HCT116 (cell line): ENCODE results near the gene IFT20. TPM values are rescaled to one million over a fixed set of nuclear protein-coding genes. Genes with fewer than 3 reads are reported as not detected.

Source experiments
- ATAC-seq: fragments of 200-7000 bp; cut with Tn5 transposase; 2 replicates; pipeline ENCODE4 v1.9.1; 2020; ENCODE audit warnings: mild to moderate bottlenecking, moderate library complexity
- BruUV-seq: library from RNA; stranded (reverse); fragments of 400-500 nt; replicated peaks from 2 replicates; lab custom pipeline; 2021; lab: Mats Ljungman, UMichigan
- CTCF ChIA-PET: fragments of 300-600 bp; sonication (Branson Sonifier 250); formaldehyde crosslinking; loops from one replicate; lab custom pipeline; 2021; ENCODE audit warnings: antibody characterized with exemption; lab: Charles Lee
- POLR2A ChIA-PET: fragments of 300-600, 350-600 bp; sonication (Branson Sonifier 250); formaldehyde crosslinking; loops from one replicate; lab custom pipeline; 2021; ENCODE audit warnings: antibody characterized with exemption; lab: Charles Lee
- RAD21 ChIA-PET, 2 experiments: fragments of 300-600 bp; sonication (Branson Sonifier 250); formaldehyde crosslinking; loops; one replicate each; lab custom pipeline; 2023; ENCODE audit warnings: low total read pairs in 2 of 2; ENCODE audit not compliant: uncharacterized antibody in 2 of 2, unreplicated experiment in 2 of 2, low non-redundant PET in 1 of 2; lab: Charles Lee
- DNase-seq: peaks from one replicate; pipeline ENCODE4 v3.0.0-alpha.2; 2010; ENCODE audit warnings: low read depth, low spot score
- H2AFZ ChIP-seq: fragments of 200-600 bp; shearing (Covaris generic), sonication (generic); 2 replicates; pipeline ENCODE4 v1.6.1; 2017; ENCODE audit warnings: low read depth, mixed run types, mixed read lengths, antibody characterized with exemption, low read length; ENCODE audit not compliant: poor library complexity, severe bottlenecking
- H3K27ac ChIP-seq: 2 replicates; pipeline ENCODE4 v1.5.1; 2012; ENCODE audit warnings: low read depth, low read length
- H3K27me3 ChIP-seq: fragments of 200-600 bp; sonication (generic); 2 replicates; pipeline ENCODE4 v1.6.1; 2016; ENCODE audit warnings: mixed run types, low read length, mixed read lengths; ENCODE audit not compliant: insufficient read depth
- H3K36me3 ChIP-seq, 2 experiments: fragments of 200-500 bp in 1 of 2; fragments of 200-600 bp in 1 of 2; sonication (Bioruptor generic) in 1 of 2; sonication (generic) in 1 of 2; 2 replicates each; pipeline versions ENCODE4 v1.5.1 to v1.6.1; 2014 to 2016; ENCODE audit warnings: low read length in 2 of 2, inconsistent platforms in 1 of 2, mixed read lengths in 1 of 2, mixed run types in 1 of 2; ENCODE audit not compliant: insufficient read depth in 2 of 2, control insufficient read depth in 1 of 2
- H3K4me1 ChIP-seq, 2 experiments: fragments of 200-600 bp in 1 of 2; sonication (generic) in 1 of 2; 2 replicates each; pipeline versions ENCODE4 v1.5.1 to v1.6.1; 2012 to 2017; ENCODE audit warnings: low read length in 2 of 2, inconsistent platforms in 1 of 2, mild to moderate bottlenecking in 1 of 2, mixed read lengths in 1 of 2, mixed run types in 1 of 2, moderate library complexity in 1 of 2; ENCODE audit not compliant: insufficient read depth in 2 of 2, control insufficient read depth in 1 of 2
- H3K4me2 ChIP-seq: fragments of 200-600 bp; sonication (generic); 2 replicates; pipeline ENCODE4 v1.6.1; 2017; ENCODE audit warnings: mixed run types, low read length, mixed read lengths
- H3K4me3 ChIP-seq, 2 experiments: fragments of 200-600 bp in 1 of 2; sonication (generic) in 1 of 2; replicated peaks in 1 of 2; 2 replicates each; pipeline ENCODE4 v1.5.1; 2011 to 2016; ENCODE audit warnings: low read length in 2 of 2, control low read depth in 1 of 2, low read depth in 1 of 2, mild to moderate bottlenecking in 1 of 2, mixed read lengths in 1 of 2, mixed run types in 1 of 2
- H3K79me2 ChIP-seq: fragments of 200-600 bp; sonication (generic); 2 replicates; pipeline ENCODE4 v1.6.1; 2017; ENCODE audit warnings: mild to moderate bottlenecking, mixed run types, low read length, moderate library complexity, mixed read lengths; ENCODE audit not compliant: insufficient read depth
- H3K9ac ChIP-seq: fragments of 200-600 bp; sonication (generic); 2 replicates; pipeline ENCODE4 v1.6.1; 2016; ENCODE audit warnings: low read length, mixed read lengths
- H3K9me2 ChIP-seq: fragments of 200-600 bp; sonication (generic), shearing (Covaris generic); 2 replicates; pipeline ENCODE4 v1.6.1; 2017; ENCODE audit warnings: mixed run types, mild to moderate bottlenecking, moderate library complexity; ENCODE audit not compliant: insufficient read depth
- H3K9me3 ChIP-seq, 2 experiments: fragments of 200-500 bp in 1 of 2; fragments of 200-600 bp in 1 of 2; sonication (Bioruptor generic) in 1 of 2; sonication (generic) in 1 of 2; 2 replicates each; pipeline ENCODE4 v1.6.1; 2014 to 2017; ENCODE audit warnings: low read length in 2 of 2, mixed read lengths in 2 of 2, inconsistent platforms in 1 of 2, low read depth in 1 of 2, mild to moderate bottlenecking in 1 of 2, mixed run types in 1 of 2, moderate library complexity in 1 of 2; ENCODE audit not compliant: control insufficient read depth in 1 of 2, insufficient read depth in 1 of 2
- H4K20me1 ChIP-seq: fragments of 200-600 bp; sonication (generic), shearing (Covaris generic); 2 replicates; pipeline ENCODE4 v1.6.1; 2017; ENCODE audit warnings: mixed run types, mild to moderate bottlenecking, moderate library complexity; ENCODE audit not compliant: insufficient read depth
- EGR1 ChIP-seq: IDR thresholded peaks from 2 replicates; pipeline ENCODE4 v1.6.1; 2012; ENCODE audit warnings: low read depth
- ELF1 ChIP-seq: IDR thresholded peaks from 2 replicates; pipeline ENCODE4 v1.6.1; 2012; ENCODE audit warnings: low read depth, borderline replicate concordance
- FOSL1 ChIP-seq: IDR thresholded peaks from 2 replicates; pipeline ENCODE4 v1.6.1; 2012; ENCODE audit warnings: low read depth
- MAX ChIP-seq: IDR thresholded peaks from 2 replicates; pipeline ENCODE4 v1.6.1; 2012
- POLR2A ChIP-seq: IDR thresholded peaks from 2 replicates; pipeline ENCODE4 v1.7.0; 2011; ENCODE audit warnings: borderline replicate concordance; ENCODE audit not compliant: insufficient read depth, insufficient read length; ENCODE audit errors: extremely low read depth
- POLR2AphosphoS5 ChIP-seq: IDR thresholded peaks from 2 replicates; pipeline ENCODE4 v1.6.1; 2011; ENCODE audit warnings: mild to moderate bottlenecking, low read depth, low read length, moderate library complexity
- SIN3A ChIP-seq: IDR thresholded peaks from 2 replicates; pipeline ENCODE4 v1.6.1; 2012; ENCODE audit warnings: low read depth
- TCF7L2 ChIP-seq: IDR thresholded peaks from 2 replicates; pipeline ENCODE4 v1.7.0; 2011; ENCODE audit warnings: borderline replicate concordance, inconsistent platforms; ENCODE audit not compliant: insufficient read depth, insufficient read length; ENCODE audit errors: extremely low read depth
- YY1 ChIP-seq: IDR thresholded peaks from 2 replicates; pipeline ENCODE4 v1.6.1; 2011; ENCODE audit warnings: low read length, low read depth, moderate library complexity, mild to moderate bottlenecking; ENCODE audit not compliant: insufficient replicate concordance; ENCODE audit errors: extremely low read depth
- ZFX ChIP-seq: fragments of 450-650 bp; IDR thresholded peaks from 2 replicates; pipeline ENCODE4 v1.6.1; 2017
- ZNF274 ChIP-seq: fragments of 200-500 bp; sonication (Bioruptor generic); IDR thresholded peaks from 2 replicates; pipeline ENCODE4 v1.6.1; 2014; ENCODE audit warnings: mild to moderate bottlenecking, low read depth, low read length, inconsistent platforms
- intact Hi-C: fragments of 100-400 bp; cut with micrococcal nuclease; formaldehyde crosslinking; loops from 2 replicates; pipeline ENCODE4 v1.10.0; 2022
- total RNA-seq: library from RNA; stranded (reverse); gene quantifications from one replicate; pipeline ENCODE4 v1.2.1, GENCODE V29; 2021; ENCODE audit not compliant: unreplicated experiment

The IFT20 gene
- total RNA-seq, 1 experiment from 2014 or later = 21.7 TPM

- Histone ChIP-seq H3K27ac (no peak overlapping the region), H3K4me2 (no peak overlapping the region), H3K4me1 (peaks cover 16 to 31% of the 10 kb centered on the region in 2 experiments), H3K36me3 (peaks cover 2% of the 10 kb centered on the region in 2 experiments; a peak in 3 of 4 replicates), H3K9me3 (no peaks in the 10 kb centered on the region), H3K9ac (no peak overlapping the region), H4K20me1 (no peaks in the 10 kb centered on the region), H2AFZ (no peak overlapping the region), H3K79me2 (peaks cover 22% of the 10 kb centered on the region), H3K4me3 (no peak overlapping the region), H3K9me2 (no peaks in the 10 kb centered on the region), H3K27me3 (no peaks in the 10 kb centered on the region)
- ATAC-seq = no peak
- TF ChIP-seq POLR2A = no peak
- TF ChIP-seq MAX = no peak
- no peak for TF ChIP-seq EGR1
- no peak for TF ChIP-seq POLR2AphosphoS5
- no peak for TF ChIP-seq YY1
- no peak for TF ChIP-seq ZFX
- TF ChIP-seq FOSL1 = no peak
- no peak for TF ChIP-seq ELF1
- TF ChIP-seq SIN3A = no peak
- TF ChIP-seq ZNF274 = no peak
- intact Hi-C loops = no loop called here
- RAD21 ChIA-PET = no interaction called here
- DNase-seq = no peak
- no TSS peak for BruUV-seq
- CTCF ChIA-PET = no interaction called here
- POLR2A ChIA-PET = no interaction called here
These were observed 2.1 kb downstream of the IFT20 start for GRCh38 chr17:28333083-28333746.

GRCh38 chr17:28331891-28332420 is 3.3 kb downstream of the IFT20 start:
- no peak overlapping the region for H2AFZ ChIP-seq
- no peak overlapping the region for H3K27ac ChIP-seq
- peaks cover 5 to 15% of the 10 kb centered on the region in 2 experiments; a peak in 3 of 4 replicates for H3K36me3 ChIP-seq
- no peak overlapping the region for H3K4me2 ChIP-seq
- ChIA-PET POLR2A (no interaction called here), RAD21 (no interaction called here)
- H4K20me1 ChIP-seq = no peaks in the 10 kb centered on the region
- H3K27me3 ChIP-seq = no peaks in the 10 kb centered on the region
- ATAC-seq = no peak
- no peak overlapping the region for H3K4me3 ChIP-seq
- peaks cover 9% of the 10 kb centered on the region for H3K79me2 ChIP-seq
- H3K9me3 ChIP-seq = no peaks in the 10 kb centered on the region
- TF ChIP-seq TCF7L2 (no peak), ZNF274 (no peak)
- TF ChIP-seq, all 23 proteins: peak for 0
- no peaks in the 10 kb centered on the region for H3K9me2 ChIP-seq
- no TSS peak for BruUV-seq
- DNase-seq = no peak
- intact Hi-C loops = no loop called here
- H3K9ac ChIP-seq = no peak overlapping the region
- CTCF ChIA-PET = no interaction called here
- peaks cover 10 to 19% of the 10 kb centered on the region in 2 experiments for H3K4me1 ChIP-seq
